Myocyte (in vitro differentiated cells): Measurements from ENCODE around the gene NOL8. TPM values are rescaled to one million over a fixed set of nuclear protein-coding genes. Genes with fewer than 3 reads are reported as not detected.

Experiments used
- DNase-seq: peaks from one replicate; pipeline ENCODE4 v3.0.0-alpha.2; 2012; ENCODE audit warnings: low read depth
- polyA plus RNA-seq: library from polyadenylated mRNA; unstranded; fragments of >200 nt; gene quantifications from one replicate; pipeline ENCODE4 v1.2.1, GENCODE V29; 2012; ENCODE audit warnings: missing spikeins
- total RNA-seq: library from RNA; depleted of rRNA; stranded (reverse); fragments of >200 nt; gene quantifications from 2 replicates; pipeline ENCODE4 v1.2.3, GENCODE V29; 2014

Gene NOL8
- 25.2 and 27.1 TPM in 2 replicates for total RNA-seq
- polyA plus RNA-seq, result 11.2 TPM

DNA sequence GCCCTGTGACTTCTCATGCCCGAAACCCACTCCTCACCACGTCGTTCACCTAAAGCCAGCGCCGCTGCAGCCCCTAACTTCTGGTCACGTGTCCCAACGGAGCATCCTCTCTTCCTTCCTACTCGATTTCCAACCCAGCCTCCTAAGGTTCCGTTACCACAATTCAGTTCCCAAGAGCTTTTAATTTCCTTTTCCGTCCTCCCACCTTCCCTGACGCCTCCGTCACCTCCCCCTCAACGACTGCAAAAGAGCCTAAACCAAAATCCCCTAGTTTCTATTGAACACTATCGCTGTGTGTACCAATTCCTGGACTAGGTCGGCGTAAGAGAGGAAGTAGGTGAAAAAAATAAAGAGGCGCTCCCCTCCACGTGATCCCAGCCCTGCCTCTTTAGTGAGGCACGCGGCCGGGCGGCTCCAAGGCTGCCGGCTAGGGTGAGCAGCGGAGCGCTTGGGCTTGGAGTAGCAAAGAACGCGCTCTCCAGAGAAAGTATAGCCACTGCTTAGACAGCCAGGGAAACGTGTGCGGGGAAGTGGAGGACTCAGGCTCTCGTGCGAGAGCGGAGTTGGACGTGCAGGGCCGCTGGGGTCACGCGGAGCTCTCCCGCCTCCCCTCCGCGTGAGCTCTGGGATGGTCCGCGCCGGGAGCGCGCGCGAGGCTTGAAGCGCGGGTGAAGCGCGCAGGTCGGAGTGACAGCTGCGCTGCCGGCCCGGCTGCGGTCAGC, at the start of gene NOL8, which contains the start of gene CENPP:
Gene NOL8 (minus strand): TSS at position 82 of the 722 bp plus-strand sequence. CDS start 1,189 bp downstream, outside the sequence.
Gene CENPP (plus strand): TSS at position 685 of the 722 bp plus-strand sequence.
- DNase-seq, result peak; percentile 95

GRCh38 chr9:92373167-92373566, 48.0 kb upstream of the NOL8 start:
- DNase-seq, result no peak

DNA sequence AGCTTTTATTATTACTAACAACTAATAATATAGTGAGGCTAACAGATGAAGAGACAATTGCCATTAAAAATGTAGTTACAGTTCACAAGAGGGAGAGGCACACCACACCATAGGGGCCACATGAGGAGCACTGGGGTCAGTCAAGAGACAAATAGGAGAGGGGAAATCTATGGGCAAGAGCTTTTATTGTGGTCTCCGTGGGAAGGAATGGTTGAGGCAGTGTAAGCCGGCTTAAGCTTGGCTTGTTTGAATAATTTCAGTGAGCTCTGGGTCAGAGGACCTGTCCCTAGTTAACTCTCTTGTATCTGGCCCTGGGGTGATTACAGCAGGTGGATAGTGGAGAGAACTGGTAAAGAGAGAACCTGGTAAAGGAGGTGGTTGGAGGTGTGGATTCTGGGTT, 43.9 kb upstream of the NOL8 start:
- DNase-seq, result no peak

DNA sequence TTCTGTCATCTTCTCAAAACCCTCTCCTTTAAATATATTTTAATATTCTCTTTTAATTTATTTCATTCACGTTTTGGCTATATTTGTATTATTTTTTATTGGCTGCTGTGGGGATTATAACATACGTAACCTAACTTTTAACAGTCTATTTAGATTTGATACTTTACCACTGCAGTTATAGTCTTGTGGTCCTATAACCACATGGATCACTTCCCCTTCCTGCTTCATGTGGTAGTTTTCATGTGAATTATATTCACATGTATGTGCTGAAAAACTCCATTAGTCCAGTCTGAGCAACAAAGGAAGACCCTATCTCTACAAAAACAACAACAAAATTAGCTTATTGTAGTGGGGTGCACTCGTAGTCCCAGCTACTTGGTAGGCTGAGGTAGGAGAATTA, 34.9 kb upstream of the NOL8 start:
- no peak for DNase-seq

GRCh38 chr9:92359394-92359995, 34.3 kb upstream of the NOL8 start:
- no peak for DNase-seq

DNA sequence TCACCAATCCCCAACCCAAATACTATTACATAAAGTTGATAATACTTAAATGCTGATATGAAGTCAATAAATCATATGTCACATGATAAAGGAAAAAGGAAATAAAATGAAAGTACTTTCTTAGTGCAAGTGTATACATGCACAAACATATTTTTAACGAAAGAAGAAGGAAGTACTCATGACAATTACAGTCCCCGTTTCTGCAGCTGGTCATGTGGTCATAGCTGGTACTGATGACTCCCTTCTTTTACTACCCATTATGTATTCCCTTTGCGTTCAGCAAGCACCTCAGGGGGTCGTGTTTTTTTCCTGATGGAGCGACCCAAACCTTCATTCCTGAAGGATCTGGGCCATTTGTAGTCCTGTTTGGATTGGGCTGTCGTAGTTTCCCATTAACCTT, 27.9 kb upstream of the NOL8 start:
- DNase-seq, result no peak

DNA sequence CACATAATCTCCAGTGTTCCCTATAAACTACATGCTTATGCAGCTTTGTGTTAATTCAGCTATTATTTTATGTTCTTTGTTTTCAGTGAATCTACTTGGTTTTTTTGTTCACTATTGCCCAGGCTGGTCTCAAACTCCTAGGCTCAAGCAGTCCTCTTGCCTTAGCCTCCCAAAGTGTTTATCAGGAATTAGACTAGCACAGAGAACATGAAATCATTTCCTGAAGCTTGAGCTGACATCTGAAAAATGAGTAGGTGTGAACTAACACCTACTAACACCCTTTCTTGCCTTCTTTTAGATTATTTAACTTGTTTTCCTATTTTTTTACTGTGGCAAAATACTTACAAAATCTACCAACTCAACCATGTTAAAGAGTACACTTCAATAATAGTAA, 25.6 kb upstream of the NOL8 start:
- DNase-seq, result no peak

DNA sequence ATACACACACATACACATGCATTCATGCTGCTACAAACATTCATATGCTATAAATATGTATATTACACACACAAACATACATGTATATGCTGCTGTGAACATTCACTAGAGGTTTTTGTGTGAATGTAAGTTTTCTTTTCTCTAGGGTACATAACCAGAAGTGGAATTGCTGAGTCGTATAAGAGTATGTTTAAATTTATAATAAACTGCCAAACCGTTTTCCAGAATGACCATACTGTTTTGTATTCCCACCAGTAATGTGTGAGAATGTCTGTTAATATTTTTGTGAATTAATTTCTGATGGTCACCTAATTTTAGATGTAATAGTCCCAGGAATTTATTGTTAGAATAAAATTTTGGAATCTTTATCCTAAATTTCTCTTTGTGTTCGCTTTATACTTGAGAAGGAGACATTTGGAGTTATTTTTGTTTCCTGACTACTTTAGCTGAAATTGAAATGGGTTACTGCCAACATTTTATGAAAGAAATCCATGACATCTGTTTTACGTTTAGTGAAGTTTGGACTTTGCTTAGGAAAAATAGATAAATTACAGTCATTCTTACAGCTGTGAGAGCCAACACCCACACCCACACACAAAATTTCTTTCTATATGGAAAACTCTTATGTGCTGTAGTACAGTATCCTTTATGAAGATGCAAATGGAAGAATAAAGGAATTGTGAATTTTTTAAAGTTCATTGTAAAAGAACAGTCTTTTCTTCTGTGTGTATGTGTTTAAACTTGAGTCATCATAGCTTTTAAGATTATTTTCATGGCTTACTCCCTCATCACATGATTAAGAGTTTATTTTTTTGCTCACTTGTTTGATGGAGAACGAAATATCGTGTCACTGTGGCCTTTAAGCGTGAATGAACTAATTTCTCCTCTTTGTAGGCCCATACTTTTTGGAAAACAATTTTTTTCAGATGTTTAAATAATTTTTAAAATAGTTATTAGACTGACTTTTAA, 24.9 kb upstream of the NOL8 start:
- DNase-seq, result peak; percentile 41

- no peak for DNase-seq
These were observed 20.4 kb upstream of the NOL8 start for GRCh38 chr9:92345582-92345981.

DNA sequence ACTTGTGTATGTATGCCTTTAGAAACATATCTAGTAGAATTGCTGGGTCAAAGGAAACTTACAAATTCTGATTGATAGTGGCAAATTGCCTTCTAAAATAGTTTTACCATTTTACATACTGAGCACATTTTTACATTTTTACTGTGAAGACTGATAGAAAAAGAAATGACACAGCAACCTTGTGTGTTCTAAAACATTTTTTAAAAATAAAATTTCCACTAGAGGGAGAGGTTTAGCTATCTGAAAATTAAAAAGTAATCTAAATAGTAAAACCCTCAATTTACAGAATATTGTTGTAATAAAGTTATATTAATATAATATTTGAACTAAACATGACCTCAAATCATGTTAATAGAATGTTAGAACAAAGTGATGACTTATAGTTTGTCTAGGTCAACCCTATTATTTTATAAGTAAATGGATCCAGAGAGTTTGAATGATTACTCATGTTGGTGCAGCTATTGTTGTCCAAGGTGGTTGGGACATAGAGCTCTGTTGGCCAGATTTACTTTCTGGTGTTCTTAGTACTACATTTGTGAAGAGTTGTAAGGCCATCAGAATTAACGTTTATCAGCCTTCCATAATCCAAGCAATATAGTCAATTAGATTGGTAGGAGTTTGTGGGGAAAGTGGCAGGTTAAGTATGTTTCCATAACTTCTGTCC, 17.8 kb upstream of the NOL8 start:
- DNase-seq, result peak; percentile 21

GRCh38 chr9:92341578-92341977, 16.4 kb upstream of the NOL8 start:
- peak; percentile 95 for DNase-seq

- DNase-seq, result no peak
These were observed 8.1 kb upstream of the NOL8 start for GRCh38 chr9:92333282-92333634.

DNA sequence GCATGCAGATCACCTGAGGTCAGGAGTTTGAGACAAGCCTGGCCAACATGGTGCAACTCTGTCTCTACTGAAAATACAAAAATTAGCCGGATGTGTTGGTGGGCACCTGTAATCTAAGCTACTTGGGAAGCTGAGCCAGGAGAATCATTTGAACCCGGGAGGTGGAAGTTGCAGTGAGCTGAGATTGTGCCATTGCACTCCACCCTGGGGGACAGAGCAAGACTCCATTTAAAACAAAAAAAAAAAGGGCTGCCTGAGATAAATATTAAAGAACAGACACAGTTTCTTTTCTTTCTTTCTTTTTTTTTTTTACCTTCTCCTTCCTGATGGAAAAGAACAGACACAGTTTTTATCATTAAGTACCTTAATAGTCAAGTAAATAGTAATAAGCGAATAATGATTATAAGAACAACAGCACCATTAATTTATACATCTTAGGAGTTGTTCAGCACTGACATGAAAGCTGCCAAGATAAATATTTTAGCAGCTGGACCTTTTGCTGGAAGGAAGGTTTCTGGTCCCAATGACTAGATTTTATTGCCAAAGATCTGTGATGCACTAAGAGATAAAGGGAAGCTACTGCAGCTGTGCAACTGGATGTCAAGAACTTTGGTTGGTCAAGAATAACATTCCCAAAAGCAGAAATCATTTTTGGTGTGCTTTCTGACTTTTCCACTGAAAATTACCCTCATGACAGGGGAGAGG, 7.6 kb upstream of the NOL8 start:
- no peak for DNase-seq

- peak; percentile 60 for DNase-seq
These were observed 3.1 kb upstream of the NOL8 start for GRCh38 chr9:92328225-92328624.

DNA sequence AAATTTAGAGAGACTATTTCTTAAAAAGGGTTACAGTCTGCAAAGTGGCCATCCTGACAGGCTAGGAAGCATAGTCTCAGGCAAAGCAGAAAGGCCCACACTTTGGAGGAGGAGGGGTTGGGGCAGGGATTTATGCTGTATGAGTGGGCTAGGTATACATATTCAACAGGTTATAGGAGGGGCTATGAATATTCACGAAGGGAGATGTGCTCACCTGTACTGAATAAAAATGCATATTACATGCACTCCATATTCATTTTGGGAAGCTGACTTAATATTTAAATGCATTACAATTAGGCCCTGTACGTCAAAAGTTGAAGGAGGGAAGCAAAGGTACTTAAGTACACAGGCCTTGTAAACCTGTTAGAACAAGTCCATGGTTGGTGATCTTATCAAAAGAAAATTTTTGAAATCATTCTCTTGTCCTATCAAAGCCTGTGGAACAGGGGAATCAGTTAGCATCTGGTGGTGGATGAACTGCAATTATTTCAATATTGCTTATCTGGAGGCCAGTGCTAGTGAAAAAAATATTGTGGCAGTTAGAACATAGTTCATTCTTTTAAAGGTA, 2.2 kb upstream of the NOL8 start:
- no peak for DNase-seq

DNA sequence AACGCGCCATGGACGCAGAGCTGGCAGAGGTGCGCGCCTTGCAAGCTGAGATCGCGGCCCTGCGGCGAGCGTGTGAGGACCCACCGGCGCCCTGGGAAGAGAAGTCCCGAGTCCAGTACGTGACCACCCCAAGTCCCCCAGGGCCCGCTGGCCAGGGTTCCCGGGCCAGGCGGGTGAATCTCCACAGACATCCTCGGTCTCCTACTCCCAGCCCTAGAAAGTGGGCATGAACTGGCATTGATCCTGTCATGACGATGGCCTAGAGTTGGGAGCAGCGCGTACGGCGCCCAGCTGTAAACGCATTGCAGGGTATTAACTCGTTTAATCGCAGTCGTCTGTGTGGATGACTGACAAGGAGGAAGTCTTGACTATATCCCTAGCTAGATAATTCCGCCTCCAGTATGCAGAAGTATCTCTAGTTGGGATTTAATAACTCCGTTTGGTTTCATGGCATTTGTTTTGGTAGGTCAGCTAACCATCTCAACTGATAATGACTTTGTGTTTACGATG, 896 bp upstream of the NOL8 start:
- DNase-seq, result no peak

GRCh38 chr9:92324889-92325268, 271 bp downstream of the NOL8 start:
- no peak for DNase-seq

GRCh38 chr9:92324431-92324830, 719 bp downstream of the NOL8 start:
- DNase-seq, result no peak

GRCh38 chr9:92315456-92315855, 9.7 kb downstream of the NOL8 start:
- DNase-seq, result no peak

DNA sequence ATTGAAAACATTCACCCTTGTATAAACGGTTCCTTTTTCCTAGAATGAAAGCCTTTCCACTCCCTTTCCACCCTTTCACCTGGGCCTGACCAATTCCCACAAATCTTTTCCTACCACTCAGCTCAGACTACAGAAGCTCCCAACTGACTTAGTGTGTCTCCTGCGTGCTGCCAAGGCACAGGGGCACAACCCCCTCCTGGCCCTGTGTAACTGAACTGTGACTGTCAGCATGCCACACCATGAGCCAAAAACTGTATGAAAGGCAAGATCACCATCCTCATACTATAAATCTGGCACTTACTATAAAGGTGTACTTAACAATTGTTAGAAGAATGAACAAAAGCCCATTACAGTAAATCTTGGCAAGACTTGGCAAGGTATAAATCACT, 11.5 kb downstream of the NOL8 start:
- DNase-seq, result no peak
